GM18498 (cell line): ENCODE measurements around the gene IDUA.
A peak's percentile ranks its signal among the peaks of the same experiment; 100 is the strongest.
"Not testable (repeated sequence)": the region's sequence is repeated elsewhere in the genome, so short reads cannot be mapped to it uniquely, and the experiment has no call there.

Experiments used
- ATAC-seq: cut with Tn5 transposase; IDR thresholded peaks from one replicate; pipeline ENCODE4 v1.9.1; 2021; ENCODE audit warnings: mild to moderate bottlenecking, moderate library complexity; ENCODE audit not compliant: unreplicated experiment

Gene IDUA

GRCh38 chr4:999240-999863 lies 12.5 kb downstream of the IDUA start:
- ATAC-seq, result not testable (repeated sequence)

- ATAC-seq, result no peak
These were observed 13.1 kb downstream of the IDUA start for GRCh38 chr4:999882-1000425.

DNA sequence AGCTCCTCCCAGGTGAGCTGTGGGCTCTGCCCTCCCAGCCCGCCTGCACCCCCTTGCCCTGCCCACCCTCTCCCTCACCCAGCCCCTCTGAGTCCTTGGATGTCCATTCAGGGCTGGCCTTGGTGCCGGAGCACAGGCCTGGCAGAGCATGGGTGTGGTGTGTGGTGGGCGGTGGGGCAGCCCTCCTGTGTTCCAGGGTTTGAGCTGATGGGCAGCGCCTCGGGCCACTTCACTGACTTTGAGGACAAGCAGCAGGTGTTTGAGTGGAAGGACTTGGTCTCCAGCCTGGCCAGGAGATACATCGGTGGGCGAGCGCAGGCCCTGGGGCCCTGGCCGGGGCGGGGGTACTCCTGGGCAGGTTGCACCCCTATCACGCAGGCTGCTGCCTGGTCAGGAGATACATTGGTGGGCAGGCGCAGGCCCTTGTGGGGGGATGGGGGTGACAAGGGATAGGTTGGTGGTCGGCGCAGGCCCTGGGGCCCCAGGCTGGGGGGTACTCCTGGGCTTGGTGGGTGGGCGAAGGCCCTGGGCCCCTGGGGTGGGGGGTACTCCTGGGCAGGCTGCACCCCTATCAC lies 13.9 kb downstream of the IDUA start:
- ATAC-seq, result no peak

DNA sequence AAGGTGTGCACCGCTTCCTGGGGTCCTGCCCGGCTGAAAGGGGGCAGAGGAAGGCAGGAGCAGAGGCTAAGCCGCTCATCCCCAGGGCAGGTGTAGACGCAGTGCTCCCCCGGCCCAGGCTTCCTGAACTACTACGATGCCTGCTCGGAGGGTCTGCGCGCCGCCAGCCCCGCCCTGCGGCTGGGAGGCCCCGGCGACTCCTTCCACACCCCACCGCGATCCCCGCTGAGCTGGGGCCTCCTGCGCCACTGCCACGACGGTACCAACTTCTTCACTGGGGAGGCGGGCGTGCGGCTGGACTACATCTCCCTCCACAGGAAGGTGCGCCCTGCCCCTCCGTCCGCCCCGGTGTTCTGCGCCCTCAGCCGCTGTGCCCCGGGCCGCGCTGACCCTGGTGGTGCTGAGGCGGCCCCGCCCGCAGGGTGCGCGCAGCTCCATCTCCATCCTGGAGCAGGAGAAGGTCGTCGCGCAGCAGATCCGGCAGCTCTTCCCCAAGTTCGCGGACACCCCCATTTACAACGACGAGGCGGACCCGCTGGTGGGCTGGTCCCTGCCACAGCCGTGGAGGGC lies 14.8 kb downstream of the IDUA start:
- no peak for ATAC-seq

- no peak for ATAC-seq
These were observed 15.3 kb downstream of the IDUA start for GRCh38 chr4:1002131-1002630.

GRCh38 chr4:1002631-1003251 lies 15.9 kb downstream of the IDUA start:
- ATAC-seq, result no peak

- ATAC-seq, result no peak
These were observed 16.6 kb downstream of the IDUA start for GRCh38 chr4:1003271-1004070.

DNA sequence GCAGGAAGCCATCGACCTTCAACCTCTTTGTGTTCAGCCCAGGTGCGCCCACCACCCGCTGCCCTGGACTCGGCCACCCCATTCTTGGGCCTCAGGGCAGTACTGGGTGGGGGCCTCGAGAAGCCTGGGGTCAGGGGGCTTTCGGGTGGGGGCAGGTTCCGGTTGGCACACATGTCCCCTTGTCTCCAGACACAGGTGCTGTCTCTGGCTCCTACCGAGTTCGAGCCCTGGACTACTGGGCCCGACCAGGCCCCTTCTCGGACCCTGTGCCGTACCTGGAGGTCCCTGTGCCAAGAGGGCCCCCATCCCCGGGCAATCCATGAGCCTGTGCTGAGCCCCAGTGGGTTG lies 17.2 kb downstream of the IDUA start:
- ATAC-seq, result no peak

DNA sequence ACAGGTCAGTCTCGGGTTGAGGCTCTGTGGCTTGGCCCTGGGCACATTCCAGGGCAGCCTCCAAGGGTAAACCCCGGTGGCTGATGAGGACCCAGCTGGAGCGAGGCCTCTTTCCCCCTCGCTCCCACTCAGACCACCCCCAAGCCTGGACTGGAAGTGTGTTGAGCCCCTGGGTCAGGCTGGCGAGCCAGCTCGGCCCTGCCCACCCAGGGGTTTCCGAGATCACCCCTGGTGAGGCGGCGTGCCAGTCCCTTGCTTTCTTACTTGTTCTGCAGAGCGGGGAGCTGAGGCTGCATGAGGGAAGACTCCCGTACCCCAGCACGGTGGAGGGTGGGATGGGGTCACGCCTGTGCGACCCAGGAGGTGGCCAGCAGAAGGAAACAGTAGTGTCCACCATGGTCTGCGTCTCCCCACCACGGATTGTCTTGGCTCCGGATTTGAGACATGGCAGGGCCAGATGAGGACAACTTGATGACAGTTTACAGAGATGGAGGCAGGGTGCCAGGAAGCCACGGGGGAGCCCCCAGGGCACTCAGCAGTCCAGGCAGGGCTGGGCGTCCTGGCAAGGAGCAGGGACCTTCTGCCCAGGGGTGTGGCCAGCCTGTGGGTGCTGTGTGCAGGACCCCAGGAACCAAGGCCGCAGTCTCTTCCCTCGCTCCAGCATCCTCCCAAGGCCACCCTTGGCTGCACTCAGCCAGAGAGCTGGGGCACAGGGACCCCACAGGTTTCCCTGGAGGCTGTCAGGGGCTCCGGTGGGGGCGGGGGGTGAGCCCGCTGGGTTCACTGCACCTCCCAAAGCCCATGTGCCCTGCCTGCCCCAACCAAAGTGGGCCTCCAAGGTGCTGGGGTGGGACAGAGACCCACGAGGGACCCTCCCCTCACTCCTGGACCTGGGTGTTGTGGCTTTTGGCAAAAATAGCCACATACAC lies 18.0 kb downstream of the IDUA start:
- no peak for ATAC-seq

DNA sequence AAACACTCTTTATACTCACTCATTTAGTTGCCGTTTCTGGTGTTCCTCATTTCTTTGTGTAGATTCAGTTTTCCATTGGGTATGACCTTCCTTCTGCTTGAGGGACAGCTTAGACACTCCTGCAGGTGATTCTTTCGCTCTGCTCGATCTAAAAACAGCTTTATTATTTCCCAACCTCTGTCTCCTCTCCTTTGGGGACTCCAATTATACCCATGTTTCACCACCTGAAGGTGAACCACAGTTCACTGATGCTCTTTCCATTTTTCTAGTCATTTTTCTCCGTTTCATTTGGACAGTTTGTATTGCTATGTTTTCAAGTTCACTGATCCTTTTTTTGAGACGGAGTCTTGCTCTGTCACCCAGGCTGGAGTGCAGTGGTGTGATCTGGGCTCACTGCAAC lies 20.0 kb downstream of the IDUA start:
- no peak for ATAC-seq

- peak; percentile 10 for ATAC-seq
These were observed 22.1 kb downstream of the IDUA start for GRCh38 chr4:1008840-1009541.

DNA sequence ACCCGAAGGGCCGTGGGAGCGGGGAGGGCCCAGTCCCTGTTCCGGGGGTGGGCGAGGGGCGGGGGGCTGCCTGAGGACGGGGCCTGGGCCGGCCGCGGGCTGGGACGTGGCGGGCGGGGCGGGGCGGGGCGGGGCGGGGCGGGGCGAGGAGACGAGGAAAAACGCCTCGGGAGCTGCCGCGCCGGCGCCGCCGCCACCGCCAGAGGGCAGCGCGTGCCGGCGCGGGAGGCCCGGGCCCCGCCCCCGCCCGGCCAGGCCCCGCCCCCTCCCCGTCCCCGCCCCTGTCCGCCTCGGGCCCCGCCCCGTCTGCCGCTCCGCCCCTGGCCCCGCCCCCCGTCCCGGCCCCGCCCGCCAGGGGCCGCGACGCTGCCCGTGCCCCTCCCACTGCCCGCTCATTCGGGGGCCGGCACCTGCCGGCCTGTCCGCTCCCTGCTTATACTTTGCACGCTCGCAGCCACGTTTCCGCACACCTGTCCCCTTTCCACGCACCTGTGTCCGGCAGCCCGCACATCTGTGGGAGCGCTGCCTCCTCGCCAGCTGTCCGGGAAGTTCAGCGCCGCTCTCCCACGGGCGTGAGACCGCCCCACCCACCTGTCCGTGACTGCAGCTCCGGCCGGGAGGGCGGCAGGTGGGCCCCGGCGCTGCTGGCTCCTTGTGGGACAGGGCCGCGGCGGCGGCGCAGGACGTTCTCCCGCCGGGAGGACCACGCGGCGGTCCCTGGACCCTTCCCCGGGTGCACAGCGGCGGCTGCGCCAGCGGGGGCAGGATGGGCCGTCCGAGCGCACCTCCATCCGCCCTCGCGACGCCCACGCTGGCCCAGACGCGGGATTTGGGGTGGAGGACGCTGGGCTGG lies 22.9 kb downstream of the IDUA start:
- peak; percentile 51 for ATAC-seq

- ATAC-seq, result peak; percentile 11
These were observed 23.7 kb downstream of the IDUA start for GRCh38 chr4:1010395-1011021.

- ATAC-seq, result peak; percentile 52
These were observed 24.3 kb downstream of the IDUA start, which contains the start of gene FGFRL1 for GRCh38 chr4:1011022-1011665. FGFRL1 (plus strand) TSS chr4:1011626; CDS start chr4:1012486, 860 bp downstream.

DNA sequence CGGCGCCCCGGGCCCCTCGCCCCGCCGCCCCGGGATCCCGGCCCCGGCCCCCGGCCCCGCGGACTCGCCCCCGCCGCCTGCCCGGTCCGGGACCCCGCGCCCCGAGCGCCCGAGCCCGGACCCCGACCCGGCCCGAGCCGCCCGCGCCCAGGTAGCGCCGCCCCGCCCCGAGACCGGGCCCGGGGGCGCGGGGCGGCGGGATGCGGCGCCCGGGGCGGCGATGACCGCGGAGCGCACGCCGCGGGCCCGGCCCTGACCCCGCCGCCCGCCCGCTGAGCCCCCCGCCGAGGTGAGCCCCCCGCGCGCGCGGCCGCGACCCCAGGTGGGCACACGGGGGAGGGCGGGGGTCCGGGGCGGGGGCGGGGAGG lies 24.8 kb downstream of the IDUA start:
- no peak for ATAC-seq

DNA sequence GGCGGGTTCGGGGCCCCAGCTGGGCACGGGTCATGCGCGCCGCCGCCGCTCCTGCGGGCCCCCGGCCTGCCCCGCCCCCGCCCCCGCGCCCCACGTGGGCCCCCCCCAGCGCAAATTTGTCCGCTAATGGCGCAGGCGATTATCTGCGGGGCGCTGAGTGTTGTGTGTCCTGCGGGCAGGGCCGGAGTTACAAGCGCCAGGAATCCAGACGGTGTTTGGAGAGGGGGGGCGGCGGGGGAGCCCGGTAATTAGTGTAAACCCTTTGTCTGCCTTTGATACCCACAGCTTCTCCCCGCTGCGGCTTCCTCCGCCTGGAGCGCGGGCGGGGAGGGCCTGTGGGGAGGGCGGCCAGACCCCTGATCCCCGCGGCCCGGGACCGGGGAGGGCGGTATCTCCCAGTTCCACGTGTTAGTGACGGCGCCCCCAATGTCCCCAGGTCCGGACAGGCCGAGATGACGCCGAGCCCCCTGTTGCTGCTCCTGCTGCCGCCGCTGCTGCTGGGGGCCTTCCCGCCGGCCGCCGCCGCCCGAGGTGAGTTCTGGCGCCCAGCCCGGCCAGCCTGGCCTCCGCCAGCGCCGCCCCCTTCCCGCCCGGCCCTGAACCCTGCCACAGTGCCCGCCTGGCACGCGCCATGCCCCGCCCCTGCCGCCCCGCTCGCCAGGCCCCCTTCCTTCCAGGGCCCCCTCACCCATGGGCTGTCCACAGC lies 25.3 kb downstream of the IDUA start:
- no peak for ATAC-seq
